Karpas-422 (cell line): ENCODE results near the gene WWTR1. TPM values are rescaled to one million over a fixed set of nuclear protein-coding genes. Genes with fewer than 3 reads are reported as not detected.

ENCODE experiments used
- DNase-seq: peaks from one replicate; pipeline ENCODE4 v3.0.0-alpha.2; 2015
- H2AFZ ChIP-seq: fragments of 200-600 bp; sonication (generic); 2 replicates; pipeline ENCODE4 v1.6.1; 2014; ENCODE audit warnings: antibody characterized with exemption, low read length, mixed read lengths
- H3K27ac ChIP-seq: fragments of 200-600 bp; sonication (generic); 2 replicates; pipeline ENCODE4 v1.5.1; 2014; ENCODE audit warnings: mild to moderate bottlenecking, low read length, moderate library complexity
- H3K27me3 ChIP-seq: fragments of 200-600 bp; sonication (generic); 2 replicates; pipeline ENCODE4 v1.6.1; 2014; ENCODE audit warnings: low read length, mixed read lengths
- H3K36me3 ChIP-seq: fragments of 200-600 bp; sonication (generic); 2 replicates; pipeline ENCODE4 v1.6.1; 2014; ENCODE audit warnings: low read length, mixed read lengths; ENCODE audit not compliant: insufficient read depth
- H3K4me1 ChIP-seq: fragments of 200-600 bp; sonication (generic); 2 replicates; pipeline ENCODE4 v1.6.1; 2014; ENCODE audit warnings: mild to moderate bottlenecking, low read length, mixed read lengths
- H3K4me2 ChIP-seq: fragments of 200-600 bp; sonication (generic); 2 replicates; pipeline ENCODE4 v1.6.1; 2014; ENCODE audit warnings: low read length, low read depth, mild to moderate bottlenecking; ENCODE audit not compliant: poor library complexity, severe bottlenecking
- H3K4me3 ChIP-seq: fragments of 200-600 bp; sonication (generic); 2 replicates; pipeline ENCODE4 v1.5.1; 2014; ENCODE audit warnings: mild to moderate bottlenecking, antibody characterized with exemption, low read length, mixed read lengths
- H3K79me2 ChIP-seq: fragments of 200-600 bp; sonication (generic); 2 replicates; pipeline ENCODE4 v1.6.1; 2014; ENCODE audit warnings: mild to moderate bottlenecking, low read length, mixed read lengths
- H3K9ac ChIP-seq: fragments of 200-600 bp; sonication (generic); 2 replicates; pipeline ENCODE4 v1.6.0; 2014; ENCODE audit warnings: low read length
- H3K9me2 ChIP-seq: fragments of 200-600 bp; sonication (generic), shearing (Covaris generic); replicated peaks from 2 replicates; pipeline ENCODE4 v1.6.0; 2014; ENCODE audit warnings: mild to moderate bottlenecking, low read length, moderate library complexity; ENCODE audit not compliant: insufficient read depth
- H3K9me3 ChIP-seq: fragments of 300-700, 200-600 bp; sonication (generic); 2 replicates; pipeline ENCODE4 v1.6.1; 2014; ENCODE audit warnings: low read length, mixed read lengths
- H4K20me1 ChIP-seq: fragments of 200-600 bp; sonication (generic); 2 replicates; pipeline ENCODE4 v1.6.1; 2014; ENCODE audit warnings: mild to moderate bottlenecking, antibody characterized with exemption, low read length, low read depth; ENCODE audit not compliant: insufficient read depth
- total RNA-seq: library from RNA; depleted of rRNA; stranded (reverse); fragments of >200 nt; shearing (Covaris generic); gene quantifications from 2 replicates; pipeline ENCODE4 v1.2.3, GENCODE V29; 2014; ENCODE audit warnings: low replicate concordance

Gene WWTR1
- total RNA-seq, 1 experiment from 2014 or later, result 0.11 TPM

- DNase-seq, result no peak
- no peaks in the 10 kb centered on the region for H4K20me1 ChIP-seq
- H3K27ac ChIP-seq, result no peak overlapping the region
- H3K27me3 ChIP-seq, result no peaks in the 10 kb centered on the region
- H3K9ac ChIP-seq, result no peak overlapping the region
- H3K9me3 ChIP-seq, result no peaks in the 10 kb centered on the region
- no peaks in the 10 kb centered on the region for H3K9me2 ChIP-seq
- H3K79me2 ChIP-seq, result no peaks in the 10 kb centered on the region
- H3K4me1 ChIP-seq, result no peaks in the 10 kb centered on the region
- H3K36me3 ChIP-seq, result no peaks in the 10 kb centered on the region
- no peak overlapping the region for H3K4me2 ChIP-seq
- no peak overlapping the region for H2AFZ ChIP-seq
- H3K4me3 ChIP-seq, result no peak overlapping the region
Measured at GRCh38 chr3:149613988-149614387, 43.8 kb downstream of the WWTR1 start.

GRCh38 chr3:149612456-149612855, 45.4 kb downstream of the WWTR1 start:
- no peaks in the 10 kb centered on the region for H3K9me2 ChIP-seq
- no peak for DNase-seq
- no peak overlapping the region for H2AFZ ChIP-seq
- no peak overlapping the region for H3K9ac ChIP-seq
- H3K4me3 ChIP-seq, result no peak overlapping the region
- no peaks in the 10 kb centered on the region for H4K20me1 ChIP-seq
- H3K36me3 ChIP-seq, result no peaks in the 10 kb centered on the region
- no peak overlapping the region for H3K27ac ChIP-seq
- H3K27me3 ChIP-seq, result no peaks in the 10 kb centered on the region
- no peak overlapping the region for H3K4me2 ChIP-seq
- no peaks in the 10 kb centered on the region for H3K9me3 ChIP-seq
- H3K79me2 ChIP-seq, result no peaks in the 10 kb centered on the region
- H3K4me1 ChIP-seq, result no peaks in the 10 kb centered on the region

- H3K4me2 ChIP-seq, result no peak overlapping the region
- H3K27me3 ChIP-seq, result no peaks in the 10 kb centered on the region
- no peaks in the 10 kb centered on the region for H3K4me1 ChIP-seq
- H3K9me2 ChIP-seq, result no peaks in the 10 kb centered on the region
- H3K9ac ChIP-seq, result no peak overlapping the region
- H3K36me3 ChIP-seq, result no peaks in the 10 kb centered on the region
- DNase-seq, result no peak
- H4K20me1 ChIP-seq, result no peaks in the 10 kb centered on the region
- H3K9me3 ChIP-seq, result no peaks in the 10 kb centered on the region
- no peak overlapping the region for H3K27ac ChIP-seq
- no peak overlapping the region for H3K4me3 ChIP-seq
- no peaks in the 10 kb centered on the region for H3K79me2 ChIP-seq
- no peak overlapping the region for H2AFZ ChIP-seq
Measured at GRCh38 chr3:149611149-149611548, 46.7 kb downstream of the WWTR1 start.

GRCh38 chr3:149610351-149611105, 47.3 kb downstream of the WWTR1 start:
- Histone ChIP-seq H2AFZ (no peak overlapping the region), H3K4me3 (no peak overlapping the region), H3K36me3 (no peaks in the 10 kb centered on the region), H3K27me3 (no peaks in the 10 kb centered on the region), H3K79me2 (no peaks in the 10 kb centered on the region), H3K9me3 (no peaks in the 10 kb centered on the region), H3K9me2 (no peaks in the 10 kb centered on the region), H3K9ac (no peak overlapping the region), H4K20me1 (no peaks in the 10 kb centered on the region), H3K4me1 (no peaks in the 10 kb centered on the region), H3K27ac (no peak overlapping the region), H3K4me2 (no peak overlapping the region)
- DNase-seq, result no peak

- H3K9ac ChIP-seq, result no peak overlapping the region
- H4K20me1 ChIP-seq, result no peaks in the 10 kb centered on the region
- H3K4me3 ChIP-seq, result no peak overlapping the region
- no peaks in the 10 kb centered on the region for H3K79me2 ChIP-seq
- no peak overlapping the region for H3K4me2 ChIP-seq
- H2AFZ ChIP-seq, result no peak overlapping the region
- H3K9me2 ChIP-seq, result no peaks in the 10 kb centered on the region
- no peaks in the 10 kb centered on the region for H3K9me3 ChIP-seq
- no peak overlapping the region for H3K27ac ChIP-seq
- no peak for DNase-seq
- H3K4me1 ChIP-seq, result no peaks in the 10 kb centered on the region
- no peaks in the 10 kb centered on the region for H3K27me3 ChIP-seq
- no peaks in the 10 kb centered on the region for H3K36me3 ChIP-seq
Measured at GRCh38 chr3:149609595-149609994, 48.2 kb downstream of the WWTR1 start.

GRCh38 chr3:149608987-149609386, 48.8 kb downstream of the WWTR1 start:
- Histone ChIP-seq H2AFZ (no peak overlapping the region), H3K9me3 (no peaks in the 10 kb centered on the region), H3K79me2 (no peaks in the 10 kb centered on the region), H3K4me2 (no peak overlapping the region), H3K9me2 (no peaks in the 10 kb centered on the region), H3K4me3 (no peak overlapping the region), H3K9ac (no peak overlapping the region), H3K27ac (no peak overlapping the region), H3K27me3 (no peaks in the 10 kb centered on the region), H3K36me3 (no peaks in the 10 kb centered on the region), H3K4me1 (no peaks in the 10 kb centered on the region), H4K20me1 (no peaks in the 10 kb centered on the region)
- no peak for DNase-seq

GRCh38 chr3:149605902-149606301, 51.9 kb downstream of the WWTR1 start:
- Histone ChIP-seq H3K27me3 (no peaks in the 10 kb centered on the region), H3K9me3 (no peaks in the 10 kb centered on the region), H3K9ac (no peak overlapping the region), H3K4me3 (no peak overlapping the region), H3K27ac (no peak overlapping the region), H3K79me2 (no peaks in the 10 kb centered on the region), H3K4me1 (peaks cover 6% of the 10 kb centered on the region; the same call in 1 of the 2 replicates), H3K9me2 (no peaks in the 10 kb centered on the region), H4K20me1 (no peaks in the 10 kb centered on the region), H3K4me2 (no peak overlapping the region), H3K36me3 (no peaks in the 10 kb centered on the region), H2AFZ (no peak overlapping the region)
- no peak for DNase-seq

GRCh38 chr3:149604125-149604875, 53.5 kb downstream of the WWTR1 start:
- Histone ChIP-seq H3K4me1 (peaks cover 6% of the 10 kb centered on the region; the same call in 1 of the 2 replicates), H3K9ac (no peak overlapping the region), H3K9me3 (no peaks in the 10 kb centered on the region), H4K20me1 (no peaks in the 10 kb centered on the region), H3K4me3 (no peak overlapping the region), H3K27me3 (no peaks in the 10 kb centered on the region), H3K36me3 (no peaks in the 10 kb centered on the region), H3K9me2 (no peaks in the 10 kb centered on the region), H2AFZ (no peak overlapping the region), H3K27ac (no peak overlapping the region), H3K4me2 (no peak overlapping the region), H3K79me2 (no peaks in the 10 kb centered on the region)
- DNase-seq, result no peak
